Panc1 (cell line): ENCODE measurements around the gene CA10. TPM values are rescaled to one million over a fixed set of nuclear protein-coding genes. Genes with fewer than 3 reads are reported as not detected.

Experiments
- ATAC-seq: fragments of 200-7000 bp; cut with Tn5 transposase; 2 replicates; pipeline ENCODE4 v1.9.1; 2020; ENCODE audit warnings: mild to moderate bottlenecking, moderate library complexity
- BruUV-seq: library from RNA; stranded (reverse); fragments of 400-500 nt; replicated peaks from 2 replicates; lab custom pipeline; 2021; lab: Mats Ljungman, UMichigan
- CTCF ChIA-PET: fragments of 300-600 bp; sonication (Branson Sonifier 250); formaldehyde crosslinking; loops from one replicate; lab custom pipeline; 2022; ENCODE audit warnings: antibody characterized with exemption; lab: Charles Lee
- POLR2A ChIA-PET: fragments of 300-600 bp; sonication (Branson Sonifier 250); formaldehyde crosslinking; loops from one replicate; lab custom pipeline; 2022; ENCODE audit warnings: antibody characterized with exemption; lab: Charles Lee
- DNase-seq: peaks from one replicate; pipeline ENCODE4 v3.0.0-alpha.2; 2010; ENCODE audit warnings: low read depth, low spot score
- H3K27ac ChIP-seq: 2 replicates; pipeline ENCODE4 v1.5.1; 2011; ENCODE audit warnings: mild to moderate bottlenecking, low read length, inconsistent platforms
- H3K27me3 ChIP-seq: fragments of 200-500 bp; sonication (Bioruptor generic); 2 replicates; pipeline ENCODE4 v1.6.0; 2014; ENCODE audit warnings: low read length, inconsistent platforms; ENCODE audit not compliant: control insufficient read depth, insufficient read depth
- H3K36me3 ChIP-seq: fragments of 200-500 bp; sonication (Bioruptor generic); 2 replicates; pipeline ENCODE4 v1.5.1; 2014; ENCODE audit warnings: inconsistent platforms, mild to moderate bottlenecking, low read length, moderate library complexity; ENCODE audit not compliant: control insufficient read depth, insufficient read depth
- H3K4me1 ChIP-seq: 2 replicates; pipeline ENCODE4 v1.5.1; 2011; ENCODE audit warnings: inconsistent platforms, mild to moderate bottlenecking, low read length, moderate library complexity; ENCODE audit not compliant: control insufficient read depth, insufficient read depth
- H3K4me3 ChIP-seq, 2 experiments: 2 replicates each; pipeline ENCODE4 v1.5.1; 2011 to 2012; ENCODE audit warnings: low read depth in 2 of 2, low read length in 2 of 2, mild to moderate bottlenecking in 2 of 2, inconsistent platforms in 1 of 2, moderate library complexity in 1 of 2
- H3K9me3 ChIP-seq: fragments of 200-500 bp; sonication (Bioruptor generic); 2 replicates; pipeline ENCODE4 v1.5.1; 2014; ENCODE audit warnings: low read depth, mild to moderate bottlenecking, inconsistent platforms, low read length, moderate library complexity; ENCODE audit not compliant: control insufficient read depth, insufficient read depth
- CTCF ChIP-seq: fragments of 450-650 bp; IDR thresholded peaks from 2 replicates; pipeline ENCODE4 v1.5.1; 2017; ENCODE audit warnings: mild to moderate bottlenecking
- POLR2AphosphoS5 ChIP-seq: IDR thresholded peaks from 2 replicates; pipeline ENCODE4 v1.6.1; 2012; ENCODE audit warnings: mild to moderate bottlenecking, low read depth, low read length, moderate library complexity
- REST ChIP-seq, 2 experiments: IDR thresholded peaks; 2 replicates each; pipeline ENCODE4 v1.6.1; 2011 to 2012; ENCODE audit warnings: low read depth in 2 of 2, control low read depth in 1 of 2, low read length in 1 of 2, mild to moderate bottlenecking in 1 of 2, moderate library complexity in 1 of 2; ENCODE audit not compliant: insufficient read depth in 1 of 2
- SIN3A ChIP-seq: IDR thresholded peaks from 2 replicates; pipeline ENCODE4 v1.6.1; 2012; ENCODE audit warnings: low read depth, mild to moderate bottlenecking, low read length, moderate library complexity, borderline replicate concordance; ENCODE audit not compliant: insufficient read depth
- TCF7L2 ChIP-seq: IDR thresholded peaks from 2 replicates; pipeline ENCODE4 v1.6.1; 2011; ENCODE audit warnings: mild to moderate bottlenecking, low read depth, low read length, inconsistent platforms
- in situ Hi-C: cut with HindIII; loops from 2 replicates; pipeline ENCODE4 v1.10.0; 2016; ENCODE audit warnings: low sequenced_read_pairs, low pct_unique_long_range_greater_than_20kb
- intact Hi-C: fragments of 100-400 bp; cut with micrococcal nuclease; formaldehyde crosslinking; loops from one replicate; pipeline ENCODE4 v1.10.0; 2022; ENCODE audit not compliant: unreplicated experiment
- total RNA-seq: library from RNA; stranded (reverse); gene quantifications from one replicate; pipeline ENCODE4 v1.2.1, GENCODE V29; 2021; ENCODE audit not compliant: unreplicated experiment

Gene CA10
- total RNA-seq, 1 experiment from 2014 or later, result not detected

GRCh38 chr17:51860954-51861561, 297.5 kb downstream of the CA10 start:
- no peak overlapping the region for H3K4me3 ChIP-seq
- no peaks in the 10 kb centered on the region for H3K36me3 ChIP-seq
- intact Hi-C loops (no loop called here), in situ Hi-C loops (no loop called here)
- no peak overlapping the region for H3K27ac ChIP-seq
- no TSS peak for BruUV-seq
- ATAC-seq (no peak), DNase-seq (no peak)
- no peaks in the 10 kb centered on the region for H3K4me1 ChIP-seq
- ChIA-PET CTCF (interaction anchor here (0.6 kb wide), 1 partner anchor 12 kb away, joined by 4 read pairs; no protein-coding TSS in a partner anchor), POLR2A (no interaction called here)
- no peaks in the 10 kb centered on the region for H3K27me3 ChIP-seq
- no peak for TF ChIP-seq REST (IDR thresholded peaks at IDR 0.05; ENCODE audit: insufficient read depth in 1 of 2, low read depth in 2 of 2, low read length in 1 of 2)
- TF ChIP-seq CTCF, result peak; percentile 74
- no peak for TF ChIP-seq SIN3A
- no peak for TF ChIP-seq POLR2AphosphoS5
- no peaks in the 10 kb centered on the region for H3K9me3 ChIP-seq

- H3K4me1 ChIP-seq, result no peaks in the 10 kb centered on the region
- no peaks in the 10 kb centered on the region for H3K9me3 ChIP-seq
- BruUV-seq, result no TSS peak
- intact Hi-C loops, result no loop called here
- DNase-seq (no peak), ATAC-seq (no peak)
- TF ChIP-seq REST (IDR thresholded peaks at IDR 0.05; ENCODE audit: insufficient read depth in 1 of 2, low read depth in 2 of 2, low read length in 1 of 2) (no peak), POLR2AphosphoS5 (no peak), CTCF (no peak), TCF7L2 (no peak), SIN3A (no peak)
- ChIA-PET CTCF (no interaction called here), POLR2A (no interaction called here)
- no peaks in the 10 kb centered on the region for H3K27me3 ChIP-seq
- H3K36me3 ChIP-seq, result no peaks in the 10 kb centered on the region
- no peak overlapping the region for H3K4me3 ChIP-seq
- H3K27ac ChIP-seq, result no peak overlapping the region
- in situ Hi-C loops, result no loop called here
Observed at GRCh38 chr17:51857052-51857597, 301.4 kb downstream of the CA10 start.
